Choroid plexus epithelial cell (primary cell): ENCODE data around the gene TACR1.

Experiments
- DNase-seq: peaks from one replicate; pipeline ENCODE4 v3.0.0-alpha.2; 2010; ENCODE audit warnings: low read depth
- H3K4me3 ChIP-seq: 2 replicates; pipeline ENCODE4 v1.5.1; 2011; ENCODE audit warnings: low read depth, mild to moderate bottlenecking, control low read depth, low read length, moderate library complexity
- CTCF ChIP-seq: conservative IDR thresholded peaks from 2 replicates; pipeline ENCODE4 v1.5.1; 2011; ENCODE audit warnings: low read depth, mild to moderate bottlenecking, control low read depth, inconsistent platforms, low read length, moderate library complexity

The TACR1 gene

DNA sequence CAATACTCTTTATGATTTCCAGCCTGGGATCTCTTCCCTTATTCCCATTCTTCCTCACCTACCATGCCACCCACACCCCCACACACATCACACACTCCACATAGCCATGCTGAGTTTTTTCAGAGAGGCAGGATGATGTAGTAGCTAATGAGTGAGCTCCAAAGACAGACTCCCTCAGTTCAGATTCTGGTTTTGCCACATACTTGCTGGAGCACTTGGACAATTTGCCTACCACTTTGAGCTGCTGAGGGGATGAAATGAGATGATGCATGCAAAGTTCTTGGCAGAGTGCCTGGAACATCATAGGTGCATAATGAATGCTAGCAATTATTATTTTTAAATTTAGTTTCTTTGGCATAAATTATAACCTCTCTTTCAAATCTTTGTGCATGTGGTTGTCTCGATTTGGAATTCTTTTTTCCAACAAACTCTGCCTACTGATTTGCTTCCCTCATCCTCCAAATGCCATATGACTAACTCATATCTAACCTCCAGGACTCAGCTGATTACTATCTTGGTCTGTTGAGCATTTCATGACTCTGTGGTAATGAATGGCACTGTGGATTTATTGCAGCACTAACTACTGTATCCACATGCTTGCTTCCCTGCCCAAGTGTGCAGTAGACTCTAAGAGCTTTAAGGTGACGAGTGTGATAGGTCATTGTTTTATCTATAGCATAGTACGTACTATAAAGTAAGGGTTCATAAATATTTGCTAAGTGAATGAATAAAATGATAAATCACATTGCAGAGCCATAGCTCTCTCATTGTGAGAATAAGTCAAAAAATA, 99.1 kb downstream of the TACR1 start:
- peak; percentile 14 for DNase-seq

GRCh38 chr2:75099521-75099922, 99.8 kb downstream of the TACR1 start:
- TF ChIP-seq CTCF, result no peak
- no peak overlapping the region for H3K4me3 ChIP-seq
- DNase-seq, result no peak

More for the DNA sequence above, 99.1 kb downstream of the TACR1 start:
- no peak for TF ChIP-seq CTCF
- H3K4me3 ChIP-seq, result no peak overlapping the region

- peak; percentile 57 for DNase-seq
- H3K4me3 ChIP-seq, result no peak overlapping the region
- TF ChIP-seq CTCF, result peak; percentile 66
Measured at GRCh38 chr2:75098856-75099255, 100.5 kb downstream of the TACR1 start.

GRCh38 chr2:75097831-75098230, 101.5 kb downstream of the TACR1 start:
- DNase-seq, result no peak
- no peak overlapping the region for H3K4me3 ChIP-seq
- TF ChIP-seq CTCF, result no peak

DNA sequence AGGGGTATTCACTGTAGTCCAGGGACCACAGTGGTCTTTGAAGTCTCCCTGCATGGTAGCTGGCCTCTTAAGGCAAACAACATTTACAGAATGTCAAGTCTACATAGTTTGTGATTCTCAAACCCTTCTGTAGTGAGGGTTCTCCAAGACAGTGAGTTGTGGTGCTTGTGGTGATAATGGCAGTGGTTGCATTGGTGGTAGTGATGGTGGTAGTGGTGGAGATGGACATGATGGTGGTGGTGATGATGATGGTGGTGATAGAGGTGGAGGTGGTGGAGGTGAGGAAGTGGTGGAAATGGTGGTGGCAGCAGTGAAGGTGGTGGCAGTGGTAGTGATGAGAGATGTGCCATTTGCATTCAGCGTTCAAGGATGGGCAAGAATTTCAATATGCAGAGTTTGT, 104.9 kb downstream of the TACR1 start:
- H3K4me3 ChIP-seq, result no peak overlapping the region
- no peak for TF ChIP-seq CTCF

DNA sequence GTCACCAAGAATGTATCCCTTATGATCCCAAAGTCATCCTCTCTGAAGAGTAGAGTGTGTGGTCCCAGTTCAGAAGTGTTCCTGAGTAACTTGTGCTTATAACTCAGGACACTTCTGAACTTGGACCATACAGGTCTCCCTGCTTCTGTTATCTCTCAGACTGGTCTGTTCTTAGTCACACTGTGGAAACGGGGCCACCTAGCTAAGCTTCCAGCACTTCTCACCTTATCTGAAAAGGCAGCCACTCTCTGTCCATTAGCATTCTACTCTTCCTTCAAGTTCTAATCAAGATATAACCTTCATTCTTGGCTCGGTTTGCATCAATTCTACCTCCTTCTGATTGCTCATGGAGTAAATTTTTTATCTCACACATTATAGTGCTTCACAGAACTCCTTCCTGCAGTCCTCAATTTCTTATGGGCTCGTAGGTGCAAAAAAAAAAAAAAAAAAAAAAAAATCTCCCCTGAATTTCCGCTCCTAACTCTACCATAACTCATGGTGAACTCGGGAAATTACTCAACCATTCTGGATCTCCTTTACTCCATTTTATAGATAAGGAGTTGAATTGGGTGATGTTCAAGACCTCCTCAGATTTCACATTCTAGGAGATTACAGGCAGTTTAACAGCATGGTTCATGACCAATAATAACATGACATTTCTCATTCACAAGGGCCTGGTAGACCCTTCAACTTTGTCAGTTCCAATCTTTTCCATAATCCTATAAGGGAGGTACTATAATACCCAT, 108.4 kb downstream of the TACR1 start:
- no peak for TF ChIP-seq CTCF
- no peak for DNase-seq
- H3K4me3 ChIP-seq, result no peak overlapping the region

More for the DNA sequence above, 104.9 kb downstream of the TACR1 start:
- no peak for DNase-seq

- TF ChIP-seq CTCF, result no peak
- no peak for DNase-seq
- H3K4me3 ChIP-seq, result no peak overlapping the region
Measured at GRCh38 chr2:75089471-75089870, 109.8 kb downstream of the TACR1 start.
